ENCODE results near the gene CD247.

The CD247 gene

GRCh38 chr1:167528057-167528728 is 9.9 kb upstream of the CD247 start:
- no peak for TF ChIP-seq CTCF (IDR thresholded peaks at IDR 0.05)
- Mint-ChIP-seq H3K36me3 (ENCODE audit: low read depth) (no peaks in the 10 kb centered on the region), H3K27me3 (ENCODE audit: low read depth, poor library complexity) (peaks cover 9% of the 10 kb centered on the region), H3K27ac (no peak overlapping the region), H3K4me3 (no peak overlapping the region), H3K4me1 (peaks cover 15% of the 10 kb centered on the region), H3K9me3 (peaks cover 15% of the 10 kb centered on the region)
- DNase-seq: no peak

GRCh38 chr1:167526667-167527383 is 8.5 kb upstream of the CD247 start:
- no peak for TF ChIP-seq CTCF (IDR thresholded peaks at IDR 0.05)
- Mint-ChIP-seq H3K4me1 (peaks cover 15% of the 10 kb centered on the region), H3K36me3 (ENCODE audit: low read depth) (no peaks in the 10 kb centered on the region), H3K27ac (no peak overlapping the region), H3K4me3 (no peak overlapping the region), H3K9me3 (peaks cover 28% of the 10 kb centered on the region), H3K27me3 (ENCODE audit: low read depth, poor library complexity) (peaks cover 9% of the 10 kb centered on the region)
- no peak for DNase-seq

GRCh38 chr1:167524651-167525050 is 6.3 kb upstream of the CD247 start:
- H3K9me3 Mint-ChIP-seq: peaks cover 31% of the 10 kb centered on the region
- H3K27me3 Mint-ChIP-seq (ENCODE audit: low read depth, poor library complexity): peaks cover 5% of the 10 kb centered on the region

GRCh38 chr1:167522246-167522645 is 3.9 kb upstream of the CD247 start:
- H3K4me1 Mint-ChIP-seq: peaks cover 22% of the 10 kb centered on the region
- H3K27me3 Mint-ChIP-seq (ENCODE audit: low read depth, poor library complexity): peaks cover 6% of the 10 kb centered on the region
- H3K4me3 Mint-ChIP-seq: no peak overlapping the region
- TF ChIP-seq CTCF (IDR thresholded peaks at IDR 0.05): no peak
- H3K36me3 Mint-ChIP-seq (ENCODE audit: low read depth): no peaks in the 10 kb centered on the region
- DNase-seq: no peak
- H3K9me3 Mint-ChIP-seq: peaks cover 31% of the 10 kb centered on the region
- H3K27ac Mint-ChIP-seq: no peak overlapping the region

More at GRCh38 chr1:167524651-167525050, 6.3 kb upstream of the CD247 start:
- H3K27ac Mint-ChIP-seq: no peak overlapping the region
- TF ChIP-seq CTCF (IDR thresholded peaks at IDR 0.05): no peak
- no peak overlapping the region for H3K4me3 Mint-ChIP-seq
- no peaks in the 10 kb centered on the region for H3K36me3 Mint-ChIP-seq (ENCODE audit: low read depth)
- no peak for DNase-seq
- peaks cover 15% of the 10 kb centered on the region for H3K4me1 Mint-ChIP-seq

- H3K9me3 Mint-ChIP-seq: peaks cover 31% of the 10 kb centered on the region
- no peaks in the 10 kb centered on the region for H3K36me3 Mint-ChIP-seq (ENCODE audit: low read depth)
- no peak overlapping the region for H3K4me3 Mint-ChIP-seq
- no peak for TF ChIP-seq CTCF (IDR thresholded peaks at IDR 0.05)
- DNase-seq: no peak
- peaks cover 21% of the 10 kb centered on the region for H3K4me1 Mint-ChIP-seq
- H3K27me3 Mint-ChIP-seq (ENCODE audit: low read depth, poor library complexity): peaks cover 11% of the 10 kb centered on the region
- H3K27ac Mint-ChIP-seq: no peak overlapping the region
These were observed 2.4 kb upstream of the CD247 start for GRCh38 chr1:167520711-167521206.

All from nephron progenitor cell (in vitro differentiated cells).